HepG2 (cell line): Measurements from ENCODE around the gene CPA5. TPM values are rescaled to one million over a fixed set of nuclear protein-coding genes. Genes with fewer than 3 reads are reported as not detected.

Experiments used
- ATAC-seq: fragments of 200-7000 bp; cut with Tn5 transposase; 3 replicates; pipeline ENCODE4 v1.9.1; 2020; ENCODE audit warnings: mild to moderate bottlenecking, moderate library complexity
- BruUV-seq: library from RNA; stranded (reverse); fragments of 400-500 nt; replicated peaks from 2 replicates; lab custom pipeline; 2021; lab: Mats Ljungman, UMichigan
- CTCF ChIA-PET: fragments of 300-600 bp; formaldehyde crosslinking; extraction: SDS; loops from one replicate; lab custom pipeline; 2021; ENCODE audit warnings: low total read pairs, inconsistent platforms, low intra/inter-chr PET ratio; lab: Yijun Ruan, JAX
- POLR2A ChIA-PET: fragments of 350-600 bp; sonication (Branson Sonifier 250); formaldehyde crosslinking; loops from one replicate; lab custom pipeline; 2020; ENCODE audit warnings: antibody characterized with exemption, inconsistent platforms; lab: Yijun Ruan, JAX
- DNase-seq: peaks from one replicate; pipeline ENCODE4 v3.0.0-alpha.2; 2015; ENCODE audit warnings: low spot score
- FAIRE-seq: peaks from 3 replicates; lab custom pipeline; 2011; peaks lifted over from hg19 to GRCh38; lab: Jason Lieb, UNC
- H2AFZ ChIP-seq: one replicate; pipeline ENCODE4 v1.6.1; 2011; ENCODE audit warnings: low read length, inconsistent platforms
- H3K27ac ChIP-seq: fragments of 300-600 bp; 3 replicates; pipeline ENCODE4 v1.8.0; 2011; ENCODE audit warnings: mixed run types, mild to moderate bottlenecking, mixed read lengths, low read length, inconsistent platforms; ENCODE audit not compliant: insufficient read depth; ENCODE audit errors: extremely low read length
- H3K27me3 ChIP-seq, 2 experiments: fragments of 200-600 bp in 1 of 2; 2 replicates in 1 of 2; 3 replicates in 1 of 2; pipeline versions ENCODE4 v1.6.0 to v1.8.0; 2011; ENCODE audit warnings: low read length in 2 of 2, mild to moderate bottlenecking in 2 of 2, moderate library complexity in 2 of 2, inconsistent platforms in 1 of 2; ENCODE audit not compliant: insufficient read depth in 2 of 2, control insufficient read depth in 1 of 2
- H3K36me3 ChIP-seq, 2 experiments: fragments of 200-600 bp in 1 of 2; replicated peaks in 1 of 2; 2 replicates in 1 of 2; 3 replicates in 1 of 2; pipeline versions ENCODE4 v1.5.1 to v1.8.0; 2011; ENCODE audit warnings: low read length in 2 of 2, inconsistent platforms in 1 of 2; ENCODE audit not compliant: insufficient read depth in 2 of 2, control insufficient read depth in 1 of 2
- H3K4me1 ChIP-seq: 2 replicates; pipeline ENCODE4 v1.5.1; 2012; ENCODE audit warnings: low read length, inconsistent platforms; ENCODE audit not compliant: insufficient read depth
- H3K4me2 ChIP-seq: 2 replicates; pipeline ENCODE4 v1.6.0; 2011; ENCODE audit warnings: low read depth, low read length, inconsistent platforms
- H3K4me3 ChIP-seq, 3 experiments: fragments of 200-600 bp in 1 of 3; sonication (generic), shearing (Covaris generic) in 1 of 3; replicated peaks in 1 of 3; 2 replicates each; pipeline ENCODE4 v1.5.1; 2011 to 2016; ENCODE audit warnings: low read length in 3 of 3, inconsistent platforms in 2 of 3, low read depth in 2 of 3, mild to moderate bottlenecking in 2 of 3, control low read depth in 1 of 3, mixed read lengths in 1 of 3; ENCODE audit not compliant: insufficient read depth in 1 of 3
- H3K79me2 ChIP-seq: one replicate; pipeline ENCODE4 v1.6.1; 2011; ENCODE audit warnings: low read length, inconsistent platforms; ENCODE audit not compliant: insufficient read depth
- H3K9ac ChIP-seq: 2 replicates; pipeline ENCODE4 v1.6.0; 2011; ENCODE audit warnings: mild to moderate bottlenecking, low read depth, low read length, inconsistent platforms; ENCODE audit not compliant: insufficient read depth
- H3K9me3 ChIP-seq: 2 replicates; pipeline ENCODE4 v1.5.1; 2012; ENCODE audit warnings: mild to moderate bottlenecking, low read length
- H4K20me1 ChIP-seq: 2 replicates; pipeline ENCODE4 v1.6.0; 2011; ENCODE audit warnings: inconsistent platforms, mild to moderate bottlenecking, low read length, moderate library complexity; ENCODE audit not compliant: insufficient read depth
- CEBPB ChIP-seq: IDR thresholded peaks from 2 replicates; pipeline ENCODE4 v1.6.1; 2011; ENCODE audit warnings: low read depth, low read length, improper control_type of control experiment, borderline replicate concordance
- MIER3 ChIP-seq: IDR thresholded peaks from 2 replicates; pipeline ENCODE4 v1.6.1; 2016; ENCODE audit warnings: missing compliant biosample characterization, borderline replicate concordance
- PREB ChIP-seq: sonication (generic); formaldehyde crosslinking; IDR thresholded peaks from 2 replicates; pipeline ENCODE4 v1.4.0; 2020; ENCODE audit warnings: missing genetic modification reagents
- RAD51 ChIP-seq: fragments of 450-650 bp; IDR thresholded peaks from 2 replicates; pipeline ENCODE4 v1.6.1; 2016; ENCODE audit warnings: borderline replicate concordance
- SATB2 ChIP-seq: sonication (generic); formaldehyde crosslinking; IDR thresholded peaks from 2 replicates; pipeline ENCODE4 v1.5.0; 2020; ENCODE audit warnings: missing genetic modification reagents
- ZC3H13 ChIP-seq: sonication (generic); formaldehyde crosslinking; IDR thresholded peaks from 2 replicates; pipeline ENCODE4 v1.8.1; 2023; ENCODE audit warnings: mild to moderate bottlenecking, missing genetic modification reagents, moderate library complexity
- ZNF264 ChIP-seq: sonication (generic); formaldehyde crosslinking; IDR thresholded peaks from 2 replicates; pipeline ENCODE4 v1.4.0; 2020; ENCODE audit warnings: missing genetic modification reagents
- ZNF546 ChIP-seq: sonication (generic); formaldehyde crosslinking; conservative IDR thresholded peaks from 2 replicates; pipeline ENCODE4 v1.8.1; 2023; ENCODE audit warnings: mild to moderate bottlenecking, missing genetic modification reagents
- ZNF547 ChIP-seq: sonication (generic); formaldehyde crosslinking; IDR thresholded peaks from 2 replicates; pipeline ENCODE4 v1.5.1; 2020; ENCODE audit warnings: mild to moderate bottlenecking, missing genetic modification reagents
- ZNF563 ChIP-seq: sonication (generic); formaldehyde crosslinking; IDR thresholded peaks from 2 replicates; pipeline ENCODE4 v1.8.0; 2022; ENCODE audit warnings: mild to moderate bottlenecking, moderate library complexity, missing genetic modification reagents
- WGBS: methylation state at CpG from one replicate; pipeline ENCODE4 v1.1.6; 2017; ENCODE audit warnings: low lambda C conversion rate; 5-methylcytosine and 5-hydroxymethylcytosine counted together
- in situ Hi-C: cut with HindIII; loops from 2 replicates; pipeline ENCODE4 v1.10.0; 2017; ENCODE audit warnings: low pct_unique_long_range_greater_than_20kb; ENCODE audit not compliant: extremely low pct_ligation_motif_present
- intact Hi-C: fragments of 100-400 bp; cut with micrococcal nuclease; formaldehyde crosslinking; loops from one replicate; pipeline ENCODE4 v1.10.0; 2022; ENCODE audit not compliant: unreplicated experiment
- polyA plus RNA-seq, 8 experiments: library from polyadenylated mRNA; depleted of rRNA in 3 of 8; stranded (reverse) in 7 of 8; unstranded in 1 of 8; fragments of >200 nt; fragmentation: Illumina TruSeq in 4 of 8; extraction: Trizol in 4 of 8; gene quantifications; 2 replicates each; pipeline versions ENCODE4 v1.2.1 to v1.2.3, GENCODE V29; 2011 to 2016; ENCODE audit warnings: low read depth in 4 of 8, missing spikeins in 1 of 8, mixed read lengths in 1 of 8; ENCODE audit not compliant: insufficient read depth in 1 of 8
- total RNA-seq, 5 experiments: library from RNA; depleted of rRNA; stranded (reverse); fragments of >200 nt; fragmentation: Illumina TruSeq; extraction: Trizol; gene quantifications; 2 replicates each; pipeline ENCODE4 v1.2.3, GENCODE V29; 2016; ENCODE audit warnings: low read depth in 1 of 5

The CPA5 gene
- total and polyA plus RNA-seq, 2 of the 13 experiments (the other 11 are each of a cell fraction or from before 2014, with no cell fraction given): 0.48 TPM; not detected in 1

GRCh38 chr7:130352194-130353074 is 7.8 kb downstream of the CPA5 start:
- no peaks in the 10 kb centered on the region for H3K9me3 ChIP-seq
- H2AFZ ChIP-seq: no peak overlapping the region
- ChIA-PET CTCF (no interaction called here), POLR2A (no interaction called here)
- 60% methylated on average over 20 of the region's 20 CpGs for WGBS
- H3K27me3 ChIP-seq: peaks cover 4 to 19% of the 10 kb centered on the region in 2 experiments; a peak in 4 of 5 replicates
- no peak overlapping the region for H3K9ac ChIP-seq
- H3K79me2 ChIP-seq: no peaks in the 10 kb centered on the region
- H4K20me1 ChIP-seq: no peaks in the 10 kb centered on the region
- intact Hi-C loops: no loop called here
- H3K4me1 ChIP-seq: peaks cover 38% of the 10 kb centered on the region
- no peak for FAIRE-seq
- ATAC-seq: no peak
- H3K27ac ChIP-seq: no peak overlapping the region
- TF ChIP-seq ZNF563 (CRISPR knock-in tag) (no peak), CEBPB (no peak), ZC3H13 (CRISPR knock-in tag) (no peak), RAD51 (no peak), ZNF547 (no peak), ZNF546 (CRISPR knock-in tag) (no peak), MIER3 (CRISPR knock-in tag) (no peak), ZNF264 (CRISPR knock-in tag) (no peak), PREB (CRISPR knock-in tag) (no peak), SATB2 (no peak)
- no peak overlapping the region for H3K4me3 ChIP-seq
- H3K36me3 ChIP-seq: no peaks in the 10 kb centered on the region
- H3K4me2 ChIP-seq: no peak overlapping the region; the same call in 1 of the 2 replicates
- BruUV-seq: no TSS peak
- in situ Hi-C loops: no loop called here
- DNase-seq: no peak
